Activated naive CD8-positive, alpha-beta T cell treated with anti-CD3 and anti-CD28 coated beads, Interleukin-2, amount 50 U/mL, for 16 hours (primary cell): ENCODE measurements around the gene SH3BP5L.

Source experiments
- DNase-seq: peaks from one replicate; pipeline ENCODE4 v3.0.0-alpha.2; 2020; ENCODE audit warnings: low read depth, low spot score

SH3BP5L gene

GRCh38 chr1:248776991-248777390 is 48.7 kb downstream of the SH3BP5L start:
- DNase-seq = no peak

DNA sequence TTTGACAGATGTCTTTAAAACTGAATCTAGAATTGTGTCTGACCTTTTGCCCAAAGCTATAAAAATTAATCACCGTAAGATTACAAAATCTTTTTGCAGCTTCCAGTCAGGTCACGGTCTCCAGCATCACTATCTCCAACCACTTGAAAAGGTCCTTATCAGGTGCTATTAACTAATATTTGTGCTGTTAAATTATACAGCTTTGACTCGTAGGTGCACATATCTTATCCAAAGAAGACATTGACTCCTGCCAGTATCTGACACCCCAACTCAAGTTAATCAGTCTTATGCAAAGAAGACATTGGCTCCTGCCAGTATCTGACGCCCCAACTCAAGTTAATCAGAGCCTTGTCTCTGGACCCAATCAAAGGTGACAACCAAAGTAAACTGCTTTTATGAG is 50.3 kb downstream of the SH3BP5L start:
- no peak for DNase-seq
